HG03469 (cell line): ENCODE measurements around the gene CLEC18C.
"Not testable (repeated sequence)": the region's sequence is repeated elsewhere in the genome, so short reads cannot be mapped to it uniquely, and the experiment has no call there.

ENCODE experiments used
- ATAC-seq: cut with Tn5 transposase; IDR thresholded peaks from one replicate; pipeline ENCODE4 v1.9.1; 2021; ENCODE audit warnings: mild to moderate bottlenecking, moderate library complexity, moderate number of reproducible peaks; ENCODE audit not compliant: unreplicated experiment

The CLEC18C gene

GRCh38 chr16:70173212-70173837, at the start of gene CLEC18C:
CLEC18C (plus strand) TSS chr16:70173787; CDS start chr16:70174279, 492 bp downstream.
- ATAC-seq: not testable (repeated sequence)

- not testable (repeated sequence) for ATAC-seq
Observed at GRCh38 chr16:70123822-70124221, 49.8 kb upstream of the CLEC18C start.

DNA sequence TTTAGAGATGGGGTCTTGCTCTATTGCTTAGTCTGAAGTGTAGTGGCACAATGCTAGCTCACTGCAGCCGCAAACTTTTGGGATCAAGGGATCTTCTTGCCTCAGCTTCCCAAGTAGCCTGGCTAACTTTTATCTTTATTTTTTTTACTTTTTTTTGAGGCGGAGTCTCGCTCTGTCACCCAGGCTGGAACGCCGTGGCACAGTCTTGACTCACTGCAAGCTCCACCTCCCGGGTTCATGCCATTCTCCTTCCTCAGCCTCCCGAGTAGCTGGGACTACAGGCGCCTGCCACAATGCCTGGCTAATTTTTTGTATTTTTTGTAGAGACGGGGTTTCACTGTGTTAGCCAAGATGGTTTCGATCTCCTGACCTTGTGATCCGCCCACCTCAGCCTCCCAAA, 47.4 kb upstream of the CLEC18C start:
- ATAC-seq: not testable (repeated sequence)

GRCh38 chr16:70127706-70128105, 45.9 kb upstream of the CLEC18C start:
- not testable (repeated sequence) for ATAC-seq

- not testable (repeated sequence) for ATAC-seq
Observed at GRCh38 chr16:70128844-70129243, 44.7 kb upstream of the CLEC18C start.

DNA sequence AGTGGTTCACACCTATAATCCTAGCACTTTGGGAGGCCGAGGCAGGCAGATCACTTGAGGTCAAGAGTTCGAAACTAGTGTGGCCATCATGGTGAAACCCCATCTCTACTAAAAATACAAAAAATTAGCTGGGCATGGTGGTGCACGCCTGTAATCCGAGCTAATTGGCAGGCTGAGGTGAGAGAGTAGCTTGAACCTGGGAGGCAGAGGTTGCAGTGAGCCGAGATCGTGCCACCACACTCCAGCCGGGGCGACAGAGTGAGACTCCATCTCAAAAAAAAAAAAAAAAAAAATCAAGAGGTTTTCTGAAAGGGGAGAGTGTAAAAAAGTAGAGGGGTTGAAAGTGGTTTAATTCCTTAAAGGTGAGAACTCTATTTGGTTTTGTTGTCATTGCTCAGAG, 37.8 kb upstream of the CLEC18C start:
- not testable (repeated sequence) for ATAC-seq

DNA sequence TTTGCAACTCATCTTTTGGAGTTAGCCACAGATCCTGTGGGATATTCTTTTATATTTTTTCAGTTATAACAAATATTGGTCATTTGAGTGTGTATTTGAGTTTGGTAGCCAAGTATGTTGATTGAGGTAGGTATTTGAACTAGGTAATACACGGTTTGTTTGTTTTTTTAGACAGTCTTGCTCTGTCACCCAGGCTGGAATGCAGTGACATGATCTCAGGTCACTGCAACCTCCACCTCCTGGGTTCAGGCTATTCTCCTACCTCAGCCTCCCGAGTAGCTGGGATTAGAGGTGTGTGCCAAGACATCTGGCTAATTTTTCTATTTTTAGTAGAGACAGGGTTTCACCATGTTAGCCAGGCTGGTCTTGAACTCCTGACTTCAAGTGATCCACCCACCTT, 37.0 kb upstream of the CLEC18C start:
- not testable (repeated sequence) for ATAC-seq

DNA sequence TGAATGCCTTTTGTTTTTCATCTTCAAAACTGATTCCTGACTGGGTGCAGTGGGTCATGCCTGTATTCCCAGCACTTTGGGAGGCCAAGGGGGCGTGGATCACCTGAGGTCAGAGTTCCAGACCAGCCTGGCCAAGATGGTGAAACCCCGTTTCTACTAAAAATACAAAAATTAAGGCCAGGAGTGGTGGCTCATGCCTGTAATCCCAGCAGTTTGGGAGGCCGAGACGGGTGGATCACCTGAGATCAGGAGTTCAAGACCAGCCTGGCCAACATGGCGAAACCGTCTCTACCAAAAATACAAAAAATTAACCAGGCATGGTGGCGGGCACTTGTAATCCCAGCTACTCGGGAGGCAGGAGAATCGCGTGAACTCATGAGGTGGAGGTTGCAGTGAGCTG, 30.8 kb upstream of the CLEC18C start:
- not testable (repeated sequence) for ATAC-seq

DNA sequence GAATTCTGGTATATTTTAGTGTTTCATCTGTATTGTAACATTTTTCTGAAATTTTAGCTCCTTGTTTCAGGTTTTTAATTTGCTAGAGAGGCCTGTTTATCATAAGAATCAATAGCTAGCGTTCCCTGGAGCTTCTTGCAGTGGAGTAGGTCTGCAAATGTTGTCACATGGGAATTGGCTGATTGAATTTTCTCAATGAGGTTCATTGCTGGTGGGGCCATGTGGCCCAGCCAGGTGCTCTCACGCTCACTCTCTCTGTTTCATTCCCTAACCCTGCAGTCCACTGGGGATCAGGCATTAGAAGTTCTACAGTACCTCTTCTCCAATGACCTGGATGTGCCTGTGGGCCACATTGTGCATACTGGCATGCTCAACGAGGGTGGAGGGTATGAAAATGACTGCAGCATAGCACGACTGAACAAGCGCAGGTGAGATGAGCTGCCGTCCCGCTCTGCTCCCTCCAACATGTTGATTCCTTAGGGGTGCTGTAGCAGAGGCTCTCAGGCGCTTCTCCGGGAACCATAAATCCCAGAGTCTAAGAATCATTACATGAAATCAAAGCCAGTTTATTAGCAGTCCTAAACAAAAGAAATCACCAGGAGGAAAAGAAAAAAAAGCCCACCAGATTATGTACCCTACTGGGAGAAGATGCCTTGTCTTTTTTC, 30.2 kb upstream of the CLEC18C start:
- ATAC-seq: not testable (repeated sequence)

GRCh38 chr16:70147853-70148252, 25.7 kb upstream of the CLEC18C start:
- not testable (repeated sequence) for ATAC-seq

- not testable (repeated sequence) for ATAC-seq
Observed at GRCh38 chr16:70148453-70148852, 25.1 kb upstream of the CLEC18C start.

GRCh38 chr16:70149296-70149695, 24.3 kb upstream of the CLEC18C start:
- not testable (repeated sequence) for ATAC-seq

GRCh38 chr16:70151391-70151790, 22.2 kb upstream of the CLEC18C start:
- no peak for ATAC-seq

DNA sequence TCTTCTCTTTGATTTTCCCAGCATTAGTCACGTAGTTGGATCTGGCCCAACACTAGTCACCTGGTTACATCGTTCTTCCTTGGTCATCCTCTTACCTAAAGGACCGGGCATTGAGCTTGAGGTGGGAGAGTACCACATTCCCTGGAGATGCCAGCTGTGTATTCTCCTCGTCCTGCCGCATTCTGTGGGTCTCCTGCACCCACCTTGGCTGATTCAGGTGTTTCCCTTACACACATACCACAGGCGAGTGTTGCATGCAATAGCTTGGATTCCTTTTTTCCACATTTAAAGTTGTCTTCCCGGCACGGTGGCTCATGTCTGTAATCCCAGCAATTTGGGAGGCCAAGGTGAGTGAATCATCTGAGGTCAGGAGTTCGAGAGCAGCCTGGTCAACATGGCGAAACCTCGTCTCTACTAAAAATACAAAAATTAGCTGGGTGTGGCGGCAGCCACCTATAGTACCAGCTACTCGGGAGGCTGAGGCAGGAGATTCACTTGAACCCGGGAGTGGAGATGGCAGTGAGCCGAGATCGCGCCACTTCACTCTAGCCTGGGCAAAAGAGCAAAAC, 21.6 kb upstream of the CLEC18C start:
- ATAC-seq: no peak

DNA sequence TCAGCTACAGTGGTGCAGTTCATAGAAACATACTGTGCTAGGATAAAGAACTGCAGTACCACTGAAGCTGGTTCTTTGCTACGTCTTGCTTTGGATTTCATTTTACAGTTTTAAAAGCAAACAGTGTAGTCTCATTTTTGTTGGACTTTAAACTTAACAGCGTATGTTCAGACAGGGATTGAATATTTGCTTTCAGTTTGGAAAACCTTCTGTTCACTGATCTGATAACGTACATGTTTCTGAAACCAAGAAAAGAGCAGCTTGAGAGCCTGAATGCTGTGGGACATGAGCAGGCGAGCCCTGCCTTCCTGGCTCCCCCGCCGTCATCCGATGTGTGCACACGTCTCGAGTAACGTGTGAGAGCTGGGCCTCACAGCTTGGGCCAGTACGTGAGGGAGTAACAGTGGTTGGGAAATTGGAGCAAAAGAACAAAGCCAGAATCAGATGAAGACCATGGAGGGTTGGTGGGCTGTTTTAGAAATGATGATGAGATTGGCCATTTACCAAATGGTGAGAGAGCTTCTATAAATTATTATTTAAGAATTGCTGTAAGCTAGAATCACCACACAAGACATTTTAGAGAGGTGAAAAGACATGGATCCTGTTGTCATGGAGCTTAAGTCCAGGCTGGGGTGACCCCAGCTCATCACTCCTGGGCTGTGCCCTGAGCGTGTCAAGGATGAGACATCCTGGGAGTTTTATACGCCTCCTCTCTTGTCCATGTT, 20.8 kb upstream of the CLEC18C start:
- ATAC-seq: no peak

- ATAC-seq: not testable (repeated sequence)
Observed at GRCh38 chr16:70154736-70155135, 18.9 kb upstream of the CLEC18C start.

GRCh38 chr16:70156207-70156978, 17.2 kb upstream of the CLEC18C start:
- ATAC-seq: no peak

DNA sequence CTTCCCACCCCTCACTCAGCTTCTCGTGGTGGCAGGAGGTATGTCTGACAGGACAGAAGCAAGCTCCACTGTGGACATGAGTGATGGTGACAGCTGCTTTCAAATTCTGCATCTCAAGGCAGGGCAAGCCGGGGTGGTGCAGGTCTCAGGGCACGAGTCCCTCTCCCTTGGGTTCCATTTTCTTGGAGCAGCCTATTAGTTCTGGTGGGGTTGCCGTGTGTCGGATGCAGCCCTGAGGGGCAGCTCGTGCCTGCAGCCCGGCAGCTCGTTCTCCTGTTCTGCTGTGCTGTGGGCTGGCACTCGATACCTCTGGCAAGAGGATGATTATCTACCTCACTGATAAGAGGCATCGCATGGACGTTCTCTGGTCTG, 16.5 kb upstream of the CLEC18C start:
- ATAC-seq: no peak

DNA sequence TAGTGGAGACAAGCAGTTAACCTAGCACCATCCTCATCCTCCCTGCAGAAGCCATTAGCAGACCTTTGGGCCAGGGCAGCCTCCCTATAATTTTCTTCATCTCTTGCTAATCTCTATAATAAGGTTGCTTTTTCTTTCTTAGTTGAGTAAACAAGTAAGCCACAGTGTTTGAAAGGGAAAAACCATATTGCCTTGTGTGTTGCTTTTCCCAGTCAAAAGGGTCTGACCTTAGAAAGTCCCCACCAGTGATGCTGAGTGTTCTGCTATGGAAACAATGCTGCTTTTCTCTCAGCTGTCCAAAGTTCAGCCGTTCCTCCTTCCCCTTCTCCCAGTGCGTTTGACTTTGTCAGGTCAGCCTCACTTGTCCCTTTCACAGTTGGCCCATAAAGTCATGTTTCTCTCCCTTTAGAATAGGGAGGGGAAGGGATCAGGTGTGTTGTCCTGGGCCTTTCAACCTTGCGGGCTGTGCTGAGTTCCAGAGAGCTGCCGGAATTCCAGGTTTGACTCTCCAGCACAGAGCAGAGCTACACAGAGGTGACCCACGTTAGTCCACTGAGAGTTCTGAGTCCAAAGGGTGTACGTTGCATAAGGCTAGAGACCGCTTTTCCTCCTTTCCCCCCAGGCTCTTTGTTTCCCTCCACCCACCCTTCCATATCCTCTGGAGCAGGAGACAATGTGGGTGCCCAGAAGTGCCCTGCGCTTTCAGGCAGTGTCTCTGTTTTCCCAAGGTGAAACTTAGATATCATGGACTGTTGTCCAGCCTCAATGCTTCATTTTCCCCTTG, 15.9 kb upstream of the CLEC18C start:
- no peak for ATAC-seq
